Measurements from ENCODE around the gene TTLL10. TPM values are rescaled to one million over a fixed set of nuclear protein-coding genes. Genes with fewer than 3 reads are reported as not detected.

TTLL10 gene
- polyA plus RNA-seq, 1 of the 3 experiments (the other 2 are of a cell fraction): not detected

GRCh38 chr1:1140673-1141072 lies 33.0 kb upstream of the TTLL10 start:
- no peak overlapping the region for H2AFZ ChIP-seq (ENCODE audit: low read depth)
- 87% methylated on average over 7 of the region's 18 CpGs for WGBS (ENCODE audit: low lambda C conversion rate)
- POLR2A ChIA-PET: interaction anchor here (0.6 to 1.1 kb wide), 3 partner anchors 68 to 744 kb away, joined by 3 read pairs; no protein-coding TSS in a partner anchor

GRCh38 chr1:1141244-1141910 lies 32.3 kb upstream of the TTLL10 start:
- CTCF ChIA-PET: interaction anchor here (1.0 kb wide), 1 partner anchor 19 kb away, joined by 3 read pairs; no protein-coding TSS in a partner anchor
- Histone ChIP-seq H2AFZ (ENCODE audit: low read depth) (no peak overlapping the region), H3K27me3 (ENCODE audit: insufficient read depth) (no peaks in the 10 kb centered on the region), H3K9me2 (no peaks in the 10 kb centered on the region), H3K27ac (ENCODE audit: low read depth in 2 of 2, low read length in 1 of 2) (no peak overlapping the region), H3K4me3 (ENCODE audit: low read depth in 2 of 2, low read length in 1 of 2) (no peak overlapping the region), H3K4me2 (no peak overlapping the region), H4K20me1 (ENCODE audit: insufficient read depth) (no peaks in the 10 kb centered on the region), H3K36me3 (replicated peaks in 1 of 2; ENCODE audit: control insufficient read depth in 1 of 2, insufficient read depth in 2 of 2, low read length in 1 of 2) (no peaks in the 10 kb centered on the region), H3K9me3 (no peaks in the 10 kb centered on the region), H3K4me1 (ENCODE audit: control insufficient read depth in 1 of 2, insufficient read depth in 2 of 2, low read depth in 1 of 2, low read length in 1 of 2) (no peaks in the 10 kb centered on the region; a peak in 1 of 4 replicates), H3F3A (replicated peaks; ENCODE audit: insufficient read depth) (no peaks in the 10 kb centered on the region), H3K79me2 (ENCODE audit: insufficient read depth) (no peaks in the 10 kb centered on the region), H3K9ac (no peak overlapping the region)
- DNase-seq: no peak
- WGBS (ENCODE audit: low lambda C conversion rate): 72% methylated on average over 20 of the region's 25 CpGs
- TF ChIP-seq REST (IDR thresholded peaks at IDR 0.05; ENCODE audit: low read depth, low read length) (no peak), FOXJ3 (CRISPR knock-in tag; IDR thresholded peaks at IDR 0.05) (no peak), USF2 (IDR thresholded peaks at IDR 0.05; ENCODE audit: borderline replicate concordance, low read depth, low read length) (no peak), MXI1 (IDR thresholded peaks at IDR 0.05; ENCODE audit: low read depth, low read length) (no peak), PBX3 (IDR thresholded peaks at IDR 0.05) (no peak), POLR2AphosphoS5 (IDR thresholded peaks at IDR 0.05; ENCODE audit: low read depth, low read length) (no peak), JUND (IDR thresholded peaks at IDR 0.05) (no peak), RXRA (IDR thresholded peaks at IDR 0.05; ENCODE audit: borderline replicate concordance, low read depth) (no peak), USF1 (IDR thresholded peaks at IDR 0.05; ENCODE audit: borderline replicate concordance, low read depth) (no peak), YY1 (IDR thresholded peaks at IDR 0.05; ENCODE audit: low read depth) (no peak), EZH2phosphoT487 (IDR thresholded peaks at IDR 0.05; ENCODE audit: borderline replicate concordance, low read depth) (no peak)
- POLR2A ChIA-PET: interaction anchor here (0.6 to 1.1 kb wide), 2 partner anchors 67 to 743 kb away, joined by 3 read pairs; no protein-coding TSS in a partner anchor

More at GRCh38 chr1:1140673-1141072, 33.0 kb upstream of the TTLL10 start:
- Histone ChIP-seq H3K4me3 (ENCODE audit: low read depth in 2 of 2, low read length in 1 of 2) (no peak overlapping the region), H3K4me1 (ENCODE audit: control insufficient read depth in 1 of 2, insufficient read depth in 2 of 2, low read depth in 1 of 2, low read length in 1 of 2) (no peaks in the 10 kb centered on the region; a peak in 1 of 4 replicates), H3K4me2 (no peak overlapping the region), H3K27ac (ENCODE audit: low read depth in 2 of 2, low read length in 1 of 2) (no peak overlapping the region), H3K9me3 (no peaks in the 10 kb centered on the region), H4K20me1 (ENCODE audit: insufficient read depth) (no peaks in the 10 kb centered on the region), H3K9ac (no peak overlapping the region), H3K79me2 (ENCODE audit: insufficient read depth) (no peaks in the 10 kb centered on the region), H3K9me2 (no peaks in the 10 kb centered on the region), H3K27me3 (ENCODE audit: insufficient read depth) (no peaks in the 10 kb centered on the region), H3F3A (replicated peaks; ENCODE audit: insufficient read depth) (no peaks in the 10 kb centered on the region), H3K36me3 (replicated peaks in 1 of 2; ENCODE audit: control insufficient read depth in 1 of 2, insufficient read depth in 2 of 2, low read length in 1 of 2) (no peaks in the 10 kb centered on the region)
- TF ChIP-seq TAF1 (IDR thresholded peaks at IDR 0.05; ENCODE audit: borderline replicate concordance, low read depth, low read length) (no peak), USF1 (IDR thresholded peaks at IDR 0.05; ENCODE audit: borderline replicate concordance, low read depth) (no peak), MXI1 (IDR thresholded peaks at IDR 0.05; ENCODE audit: low read depth, low read length) (no peak), EP300 (IDR thresholded peaks at IDR 0.05; ENCODE audit: borderline replicate concordance in 1 of 2, low read depth in 1 of 2, low read length in 1 of 2) (no peak), ELF1 (IDR thresholded peaks at IDR 0.05) (no peak)
- CTCF ChIA-PET: no interaction called here
- no peak for DNase-seq

Measured in SK-N-SH (cell line).